Neural crest cell (in vitro differentiated cells): ENCODE data around the gene SIGLEC1. TPM values are rescaled to one million over a fixed set of nuclear protein-coding genes. Genes with fewer than 3 reads are reported as not detected.

Experiments used
- DNase-seq: peaks from one replicate; pipeline ENCODE4 v3.0.0; 2021; ENCODE audit warnings: low read depth, mixed read lengths, low spot score
- H3K27ac Mint-ChIP-seq: one replicate; pipeline ENCODE4 v1.8.0; 2021; ENCODE audit warnings: mild to moderate bottlenecking, mixed read lengths; ENCODE audit not compliant: unreplicated experiment
- H3K27me3 Mint-ChIP-seq: 2 replicates; pipeline ENCODE4 v1.8.0; 2021; ENCODE audit warnings: low read depth, mild to moderate bottlenecking, mixed read lengths
- H3K36me3 Mint-ChIP-seq: 2 replicates; pipeline ENCODE4 v1.8.0; 2021; ENCODE audit warnings: low read depth, mild to moderate bottlenecking, mixed read lengths
- H3K4me1 Mint-ChIP-seq: 2 replicates; pipeline ENCODE4 v1.8.0; 2021; ENCODE audit warnings: mixed read lengths
- H3K4me3 Mint-ChIP-seq: one replicate; pipeline ENCODE4 v1.8.0; 2021; ENCODE audit warnings: mild to moderate bottlenecking, mixed read lengths
- H3K9me3 Mint-ChIP-seq: 2 replicates; pipeline ENCODE4 v1.8.0; 2021; ENCODE audit warnings: mixed read lengths
- total RNA-seq: library from RNA; stranded (reverse); gene quantifications from 2 replicates; pipeline ENCODE4 v1.2.1, GENCODE V29; 2021
- TF ChIP-seq, protein P1 (sequence below): fragments of 200-600 bp; sonication (generic); conservative IDR thresholded peaks from 2 replicates; pipeline ENCODE4 v1.5.0; 2021; ENCODE audit warnings: antibody characterized with exemption, mild to moderate bottlenecking

The SIGLEC1 gene
- total RNA-seq, 1 donor from 2014 or later, result not detected

DNA sequence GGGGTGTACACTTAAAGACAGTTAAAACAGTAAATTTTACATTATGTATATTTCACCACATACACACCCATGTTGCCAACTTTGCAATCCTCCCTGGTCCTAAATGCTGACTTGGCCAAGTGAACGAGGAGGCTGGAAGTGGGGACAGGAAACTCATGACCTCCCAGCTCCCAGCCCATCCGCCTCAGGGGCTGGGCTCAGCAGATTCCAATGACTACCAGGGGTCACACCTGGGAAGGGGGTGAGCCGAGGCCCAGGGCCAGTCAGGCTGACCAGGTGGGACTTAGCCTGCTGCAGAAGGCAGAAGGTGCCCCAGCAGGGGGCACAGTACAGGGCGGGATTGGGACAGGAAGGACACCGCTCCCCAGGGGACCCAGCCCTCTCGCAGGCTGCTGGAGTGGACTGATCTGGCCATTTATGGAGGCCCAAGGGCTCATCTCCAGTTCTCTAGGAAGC, 2.4 kb downstream of the SIGLEC1 start:
- Mint-ChIP-seq H3K36me3 (no peaks in the 10 kb centered on the region), H3K27me3 (no peaks in the 10 kb centered on the region), H3K9me3 (no peaks in the 10 kb centered on the region), H3K27ac (no peak overlapping the region), H3K4me3 (no peak overlapping the region), H3K4me1 (no peaks in the 10 kb centered on the region)
- TF ChIP-seq, protein P1, sequence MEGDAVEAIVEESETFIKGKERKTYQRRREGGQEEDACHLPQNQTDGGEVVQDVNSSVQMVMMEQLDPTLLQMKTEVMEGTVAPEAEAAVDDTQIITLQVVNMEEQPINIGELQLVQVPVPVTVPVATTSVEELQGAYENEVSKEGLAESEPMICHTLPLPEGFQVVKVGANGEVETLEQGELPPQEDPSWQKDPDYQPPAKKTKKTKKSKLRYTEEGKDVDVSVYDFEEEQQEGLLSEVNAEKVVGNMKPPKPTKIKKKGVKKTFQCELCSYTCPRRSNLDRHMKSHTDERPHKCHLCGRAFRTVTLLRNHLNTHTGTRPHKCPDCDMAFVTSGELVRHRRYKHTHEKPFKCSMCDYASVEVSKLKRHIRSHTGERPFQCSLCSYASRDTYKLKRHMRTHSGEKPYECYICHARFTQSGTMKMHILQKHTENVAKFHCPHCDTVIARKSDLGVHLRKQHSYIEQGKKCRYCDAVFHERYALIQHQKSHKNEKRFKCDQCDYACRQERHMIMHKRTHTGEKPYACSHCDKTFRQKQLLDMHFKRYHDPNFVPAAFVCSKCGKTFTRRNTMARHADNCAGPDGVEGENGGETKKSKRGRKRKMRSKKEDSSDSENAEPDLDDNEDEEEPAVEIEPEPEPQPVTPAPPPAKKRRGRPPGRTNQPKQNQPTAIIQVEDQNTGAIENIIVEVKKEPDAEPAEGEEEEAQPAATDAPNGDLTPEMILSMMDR, result no peak
- DNase-seq, result no peak

- DNase-seq, result no peak
- Mint-ChIP-seq H3K27ac (no peak overlapping the region), H3K27me3 (no peaks in the 10 kb centered on the region), H3K4me1 (no peaks in the 10 kb centered on the region), H3K9me3 (no peaks in the 10 kb centered on the region), H3K4me3 (no peak overlapping the region), H3K36me3 (no peaks in the 10 kb centered on the region)
- TF ChIP-seq, protein P1, result no peak
Measured at GRCh38 chr20:3707508-3707899, 4.9 kb downstream of the SIGLEC1 start.

GRCh38 chr20:3706774-3707507, 5.5 kb downstream of the SIGLEC1 start:
- no peak overlapping the region for H3K4me3 Mint-ChIP-seq
- H3K27ac Mint-ChIP-seq, result no peak overlapping the region
- no peak for DNase-seq
- no peaks in the 10 kb centered on the region for H3K27me3 Mint-ChIP-seq
- H3K36me3 Mint-ChIP-seq, result no peaks in the 10 kb centered on the region
- TF ChIP-seq, protein P1, result no peak
- no peaks in the 10 kb centered on the region for H3K9me3 Mint-ChIP-seq
- no peaks in the 10 kb centered on the region for H3K4me1 Mint-ChIP-seq

- Mint-ChIP-seq H3K27ac (no peak overlapping the region), H3K4me1 (no peaks in the 10 kb centered on the region), H3K27me3 (no peaks in the 10 kb centered on the region), H3K9me3 (no peaks in the 10 kb centered on the region), H3K4me3 (no peak overlapping the region), H3K36me3 (no peaks in the 10 kb centered on the region)
- TF ChIP-seq, protein P1, result no peak
- no peak for DNase-seq
Measured at GRCh38 chr20:3705970-3706739, 6.2 kb downstream of the SIGLEC1 start.

GRCh38 chr20:3705491-3705969, 6.9 kb downstream of the SIGLEC1 start:
- TF ChIP-seq, protein P1, result no peak
- no peak for DNase-seq
- Mint-ChIP-seq H3K4me3 (no peak overlapping the region), H3K27ac (no peak overlapping the region), H3K9me3 (no peaks in the 10 kb centered on the region), H3K27me3 (no peaks in the 10 kb centered on the region), H3K36me3 (no peaks in the 10 kb centered on the region), H3K4me1 (no peaks in the 10 kb centered on the region)
